ENCODE data around the gene RRAS.
"Not testable (repeated sequence)": the region's sequence is repeated elsewhere in the genome, so short reads cannot be mapped to it uniquely, and the experiment has no call there.

Gene RRAS

GRCh38 chr19:49632576-49632975 is 7.4 kb downstream of the RRAS start:
- no peak for DNase-seq (ENCODE audit: low read depth in 1 of 2, low spot score in 1 of 2)

- no peak for DNase-seq (ENCODE audit: low read depth in 1 of 2, low spot score in 1 of 2)
Observed at GRCh38 chr19:49631610-49632192, 8.2 kb downstream of the RRAS start.

- DNase-seq (ENCODE audit: low read depth in 1 of 2, low spot score in 1 of 2) = no peak
Observed at GRCh38 chr19:49631014-49631588, 8.8 kb downstream of the RRAS start.

- DNase-seq (ENCODE audit: low read depth in 1 of 2, low spot score in 1 of 2) = no peak
Observed at GRCh38 chr19:49629659-49630058, 10.3 kb downstream of the RRAS start.

GRCh38 chr19:49626226-49626625 is 13.7 kb downstream of the RRAS start:
- DNase-seq (ENCODE audit: low read depth in 1 of 2, low spot score in 1 of 2) = no peak

GRCh38 chr19:49624967-49625910 is 14.7 kb downstream of the RRAS start:
- DNase-seq (ENCODE audit: low read depth in 1 of 2, low spot score in 1 of 2) = no peak

GRCh38 chr19:49617860-49618259 is 22.1 kb downstream of the RRAS start:
- not testable (repeated sequence) for DNase-seq (ENCODE audit: low read depth in 1 of 2, low spot score in 1 of 2)

- DNase-seq (ENCODE audit: low read depth in 1 of 2, low spot score in 1 of 2) = no peak
Observed at GRCh38 chr19:49616945-49617344, 23.0 kb downstream of the RRAS start.

- DNase-seq (ENCODE audit: low read depth in 1 of 2, low spot score in 1 of 2) = no peak
Observed at GRCh38 chr19:49616532-49616931, 23.4 kb downstream of the RRAS start.

GRCh38 chr19:49615861-49616260 is 24.1 kb downstream of the RRAS start:
- DNase-seq (ENCODE audit: low read depth in 1 of 2, low spot score in 1 of 2) = no peak

- DNase-seq (ENCODE audit: low read depth in 1 of 2, low spot score in 1 of 2) = no peak
Observed at GRCh38 chr19:49614096-49614833, 25.7 kb downstream of the RRAS start.

GRCh38 chr19:49613374-49613773 is 26.6 kb downstream of the RRAS start:
- no peak for DNase-seq (ENCODE audit: low read depth in 1 of 2, low spot score in 1 of 2)

- no peak for DNase-seq (ENCODE audit: low read depth in 1 of 2, low spot score in 1 of 2)
Observed at GRCh38 chr19:49609499-49610092, 30.3 kb downstream of the RRAS start.

GRCh38 chr19:49605605-49606004 is 34.3 kb downstream of the RRAS start:
- DNase-seq (ENCODE audit: low read depth in 1 of 2, low spot score in 1 of 2) = no peak

- DNase-seq (ENCODE audit: low read depth in 1 of 2, low spot score in 1 of 2) = no peak
Observed at GRCh38 chr19:49602806-49603205, 37.1 kb downstream of the RRAS start.

- DNase-seq (ENCODE audit: low read depth in 1 of 2, low spot score in 1 of 2) = no peak
Observed at GRCh38 chr19:49601482-49602038, 38.4 kb downstream of the RRAS start.

GRCh38 chr19:49599378-49600295 is 40.3 kb downstream of the RRAS start:
- DNase-seq (ENCODE audit: low read depth in 1 of 2, low spot score in 1 of 2) = no peak

GRCh38 chr19:49597703-49597974 is 42.3 kb downstream of the RRAS start:
- DNase-seq (ENCODE audit: low read depth in 1 of 2, low spot score in 1 of 2) = no peak

GRCh38 chr19:49596954-49597702 is 42.8 kb downstream of the RRAS start:
- no peak for DNase-seq (ENCODE audit: low read depth in 1 of 2, low spot score in 1 of 2)
